HG02588 (cell line): Measurements from ENCODE around the gene SLC4A11.

Experiments
- ATAC-seq: cut with Tn5 transposase; IDR thresholded peaks from one replicate; pipeline ENCODE4 v1.9.1; 2021; ENCODE audit warnings: mild to moderate bottlenecking, moderate library complexity; ENCODE audit not compliant: unreplicated experiment

SLC4A11 gene

GRCh38 chr20:3177746-3178485 is 61.1 kb downstream of the SLC4A11 start:
- ATAC-seq, result no peak
